COLO829 (cell line): Measurements from ENCODE around the gene SLC6A11.

Experiments used
- DNase-seq: peaks from one replicate; pipeline ENCODE4 v3.0.0; 2012; ENCODE audit warnings: low spot score

Gene SLC6A11

GRCh38 chr3:10816019-10816862 is at the start of gene SLC6A11:
Gene SLC6A11, plus strand, starts transcription at chr3:10816228. Its CDS starts 38 bp downstream, at chr3:10816266.
- DNase-seq, result no peak

GRCh38 chr3:10768708-10769394 is 47.2 kb upstream of the SLC6A11 start:
- DNase-seq, result no peak

- no peak for DNase-seq
These were observed 45.5 kb upstream of the SLC6A11 start for GRCh38 chr3:10770547-10770946.

- DNase-seq, result no peak
These were observed 45.0 kb upstream of the SLC6A11 start for GRCh38 chr3:10770981-10771380.

GRCh38 chr3:10771486-10772270 is 44.4 kb upstream of the SLC6A11 start:
- no peak for DNase-seq

GRCh38 chr3:10772271-10773161 is 43.5 kb upstream of the SLC6A11 start:
- DNase-seq, result no peak

- DNase-seq, result no peak
These were observed 41.8 kb upstream of the SLC6A11 start for GRCh38 chr3:10774129-10774670.

- no peak for DNase-seq
These were observed 41.2 kb upstream of the SLC6A11 start for GRCh38 chr3:10774825-10775224.

GRCh38 chr3:10775259-10775658 is 40.8 kb upstream of the SLC6A11 start:
- DNase-seq, result no peak

GRCh38 chr3:10775828-10776227 is 40.2 kb upstream of the SLC6A11 start:
- DNase-seq, result no peak

- no peak for DNase-seq
These were observed 38.4 kb upstream of the SLC6A11 start for GRCh38 chr3:10777627-10778026.

GRCh38 chr3:10778492-10779292 is 37.3 kb upstream of the SLC6A11 start:
- DNase-seq, result no peak

- no peak for DNase-seq
These were observed 36.7 kb upstream of the SLC6A11 start for GRCh38 chr3:10779293-10779805.

- DNase-seq, result no peak
These were observed 35.8 kb upstream of the SLC6A11 start for GRCh38 chr3:10780243-10780642.

GRCh38 chr3:10780922-10781321 is 35.1 kb upstream of the SLC6A11 start:
- no peak for DNase-seq

- DNase-seq, result no peak
These were observed 34.0 kb upstream of the SLC6A11 start for GRCh38 chr3:10781981-10782380.

GRCh38 chr3:10783360-10784351 is 32.4 kb upstream of the SLC6A11 start:
- no peak for DNase-seq

- no peak for DNase-seq
These were observed 29.4 kb upstream of the SLC6A11 start for GRCh38 chr3:10786640-10787039.

- no peak for DNase-seq
These were observed 27.6 kb upstream of the SLC6A11 start for GRCh38 chr3:10788451-10788850.
